Spleen (tissue), 11 donors: ENCODE data around the gene ALOX12B. TPM values are rescaled to one million over a fixed set of nuclear protein-coding genes. Genes with fewer than 3 reads are reported as not detected.

Experiments used
- DNase-seq: peaks from one replicate; pipeline ENCODE4 v3.0.0-alpha.2; 2020
- H3K27ac ChIP-seq, 8 donors: fragments of 200-600 bp; sonication (generic) in 7 of 8; 1 replicate in 4 of 8; 2 replicates in 4 of 8; pipeline versions ENCODE4 v1.5.0 to v1.8.0; 2016 to 2021; ENCODE audit warnings: inconsistent platforms in 4 of 8, mild to moderate bottlenecking in 4 of 8, moderate library complexity in 1 of 8
- H3K27me3 ChIP-seq, 7 donors: fragments of 200-600 bp; sonication (generic) in 6 of 7; replicated peaks in 1 of 7; 1 replicate in 4 of 7; 2 replicates in 3 of 7; pipeline versions ENCODE4 v1.5.0 to v1.8.0; 2016 to 2021; ENCODE audit warnings: inconsistent platforms in 3 of 7, mild to moderate bottlenecking in 1 of 7
- H3K36me3 ChIP-seq, 6 donors: fragments of 200-600 bp; sonication (generic) in 5 of 6; 1 replicate in 4 of 6; 2 replicates in 2 of 6; pipeline versions ENCODE4 v1.5.0 to v1.8.0; 2016 to 2021; ENCODE audit warnings: inconsistent platforms in 2 of 6
- H3K4me1 ChIP-seq, 6 donors: fragments of 200-600 bp; sonication (generic) in 5 of 6; 1 replicate in 3 of 6; 2 replicates in 3 of 6; pipeline versions ENCODE4 v1.5.0 to v1.8.0; 2016 to 2021; ENCODE audit warnings: inconsistent platforms in 3 of 6
- H3K4me3 ChIP-seq, 8 donors: fragments of 200-600 bp; sonication (generic) in 7 of 8; 1 replicate in 4 of 8; 2 replicates in 4 of 8; pipeline versions ENCODE4 v1.5.0 to v1.8.0; 2016 to 2021; ENCODE audit warnings: inconsistent platforms in 4 of 8, mild to moderate bottlenecking in 4 of 8, moderate library complexity in 2 of 8
- H3K9me3 ChIP-seq, 8 donors: fragments of 200-600 bp; sonication (generic) in 7 of 8; 1 replicate in 4 of 8; 2 replicates in 4 of 8; pipeline versions ENCODE4 v1.5.0 to v1.8.0; 2016 to 2021; ENCODE audit warnings: inconsistent platforms in 4 of 8
- CTCF ChIP-seq, 11 experiments: fragments of 200-600 bp in 7 of 11; fragments of 450-650 bp in 4 of 11; sonication (generic) in 4 of 11; IDR thresholded peaks in 8 of 11; conservative IDR thresholded peaks in 3 of 11; 1 replicate in 7 of 11; 2 replicates in 4 of 11; pipeline versions ENCODE4 v1.4.0 to v1.8.0; 2016 to 2021; ENCODE audit warnings: antibody characterized with exemption in 11 of 11, inconsistent platforms in 4 of 11, mild to moderate bottlenecking in 1 of 11
- POLR2A ChIP-seq, 3 donors: fragments of 450-650 bp; IDR thresholded peaks; one replicate each; pipeline ENCODE4 v1.5.1; 2017; ENCODE audit warnings: antibody characterized with exemption in 3 of 3, mild to moderate bottlenecking in 1 of 3
- POLR2AphosphoS5 ChIP-seq, 3 donors: sonication (generic); formaldehyde crosslinking; IDR thresholded peaks; one replicate each; pipeline ENCODE4 v1.5.1; 2017; ENCODE audit warnings: antibody characterized with exemption in 3 of 3
- WGBS, 5 donors: extraction: QIAGEN DNeasy Blood & Tissue Kit in 3 of 5; methylation state at CpG; one replicate each; pipeline versions ENCODE4 v1.1.5 to v1.1.7; 2013 to 2018; 5-methylcytosine and 5-hydroxymethylcytosine counted together
- intact Hi-C: fragments of 100-400 bp; cut with DNase I; formaldehyde crosslinking; loops from one replicate; pipeline ENCODE4 v1.15.0; 2023; ENCODE audit warnings: low total_unique reads
- polyA plus RNA-seq, 3 donors: library from polyadenylated mRNA; stranded (reverse); fragments of 200-250 nt; gene quantifications; one replicate each; pipeline ENCODE4 v1.2.1, GENCODE V29; 2013
- total RNA-seq, 7 donors: library from RNA; depleted of rRNA in 3 of 7; stranded (reverse); fragments of >200 nt in 3 of 7; fragmentation: NEBNext Ultra II Directional in 4 of 7; extraction: Animal tissue kit (Norgen Biotek cat#: 25700) in 4 of 7; gene quantifications; one replicate each; pipeline versions ENCODE4 v1.1.0 to v1.2.1, GENCODE V29; 2016 to 2021
- donor health status: healthy with polysubstance abuse.
- donor health status: DM: no; HTN: no; CAD: no; lungs with moderate emphysema.
- donor health status: DM: no; HTN: no; CAD: no.
- donor health status: Bipolar disorder and iron deficiency.
- donor health status: healthy.
- donor health status: DM: no; HTN: no; CAD: no.
- donor health status: DM: yes; HTN: yes; CAD: no.

Gene ALOX12B
- total and polyA plus RNA-seq, 10 donors: 0.47 to 1.3 (median 0.86) TPM; not detected in 4

DNA sequence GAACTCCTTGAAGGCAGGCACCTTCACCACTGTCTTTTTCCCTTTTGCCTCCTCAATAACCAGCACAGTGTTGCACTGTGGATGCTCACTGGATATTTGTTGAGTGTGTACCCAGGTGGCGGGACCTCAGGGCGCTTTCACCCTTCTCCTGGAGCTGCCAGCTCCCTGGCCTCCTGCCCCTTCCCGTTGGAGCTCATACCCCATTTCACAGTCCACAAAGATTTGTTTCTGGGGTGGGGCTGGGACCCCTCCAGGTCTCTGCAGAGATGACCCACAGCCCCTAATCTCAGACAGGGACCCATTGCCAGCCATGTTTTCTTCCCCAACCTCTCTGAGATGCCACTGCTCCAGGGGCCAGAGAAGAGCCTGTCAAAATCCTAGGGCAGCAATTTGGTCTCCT is 12.4 kb downstream of the ALOX12B start:
- peak; percentile 21 for DNase-seq
- Histone ChIP-seq H3K4me3 (no peak overlapping the region), H3K4me1 (peaks cover 11 to 38% (median 35%) of the 10 kb centered on the region in 6 donors), H3K27me3 (peaks cover 0 to 100% (median 63%) of the 10 kb centered on the region in 7 donors), H3K27ac (no peak overlapping the region), H3K36me3 (no peaks in the 10 kb centered on the region), H3K9me3 (no peaks in the 10 kb centered on the region)
- WGBS, 5 donors: 83 to 91% (median 87%) methylated on average over 3 of the region's 3 CpGs
- TF ChIP-seq POLR2AphosphoS5 (IDR thresholded peaks at IDR 0.05): no peak
- intact Hi-C loops: loop anchor here (10.0 kb wide), 1 partner anchor 230 kb away; no protein-coding TSS in a partner anchor

DNA sequence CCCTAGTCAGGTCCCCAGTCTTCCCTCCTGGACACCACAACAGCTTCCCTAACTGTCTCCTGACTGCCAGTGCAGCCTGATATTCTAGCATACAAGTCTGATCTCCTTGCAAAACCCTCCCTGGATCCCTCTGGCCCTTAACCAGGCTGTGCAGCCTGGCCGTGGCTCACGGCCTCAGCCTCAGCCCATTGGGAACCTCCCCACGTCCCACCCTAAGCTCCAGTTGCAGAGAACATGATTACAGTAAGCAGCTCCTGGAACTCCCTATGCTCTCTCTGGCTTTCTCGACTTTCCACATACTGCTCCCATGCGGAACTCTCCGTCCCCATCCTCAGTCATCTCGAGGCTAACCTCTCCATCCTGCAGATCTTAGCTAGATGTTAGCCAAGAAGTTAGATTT is 13.0 kb downstream of the ALOX12B start:
- intact Hi-C loops: loop anchor here (10.0 kb wide), 1 partner anchor 230 kb away; no protein-coding TSS in a partner anchor
- Histone ChIP-seq H3K9me3 (no peaks in the 10 kb centered on the region), H3K4me3 (no peak overlapping the region), H3K27ac (no peak overlapping the region), H3K4me1 (peaks cover 7 to 36% (median 31%) of the 10 kb centered on the region in 6 donors), H3K27me3 (peaks cover 0 to 98% (median 63%) of the 10 kb centered on the region in 7 donors), H3K36me3 (no peaks in the 10 kb centered on the region)
- peak; percentile 21 for DNase-seq
- 51 to 65% (median 62%) methylated on average over 7 of the region's 7 CpGs for WGBS, 5 donors
- TF ChIP-seq POLR2AphosphoS5 (IDR thresholded peaks at IDR 0.05): no peak
- TF ChIP-seq CTCF (IDR thresholded peaks at IDR 0.05 in 8 of 11, conservative IDR thresholded peaks at IDR 0.05 in 3 of 11): no peak
- no peak for TF ChIP-seq POLR2A (IDR thresholded peaks at IDR 0.05)

DNA sequence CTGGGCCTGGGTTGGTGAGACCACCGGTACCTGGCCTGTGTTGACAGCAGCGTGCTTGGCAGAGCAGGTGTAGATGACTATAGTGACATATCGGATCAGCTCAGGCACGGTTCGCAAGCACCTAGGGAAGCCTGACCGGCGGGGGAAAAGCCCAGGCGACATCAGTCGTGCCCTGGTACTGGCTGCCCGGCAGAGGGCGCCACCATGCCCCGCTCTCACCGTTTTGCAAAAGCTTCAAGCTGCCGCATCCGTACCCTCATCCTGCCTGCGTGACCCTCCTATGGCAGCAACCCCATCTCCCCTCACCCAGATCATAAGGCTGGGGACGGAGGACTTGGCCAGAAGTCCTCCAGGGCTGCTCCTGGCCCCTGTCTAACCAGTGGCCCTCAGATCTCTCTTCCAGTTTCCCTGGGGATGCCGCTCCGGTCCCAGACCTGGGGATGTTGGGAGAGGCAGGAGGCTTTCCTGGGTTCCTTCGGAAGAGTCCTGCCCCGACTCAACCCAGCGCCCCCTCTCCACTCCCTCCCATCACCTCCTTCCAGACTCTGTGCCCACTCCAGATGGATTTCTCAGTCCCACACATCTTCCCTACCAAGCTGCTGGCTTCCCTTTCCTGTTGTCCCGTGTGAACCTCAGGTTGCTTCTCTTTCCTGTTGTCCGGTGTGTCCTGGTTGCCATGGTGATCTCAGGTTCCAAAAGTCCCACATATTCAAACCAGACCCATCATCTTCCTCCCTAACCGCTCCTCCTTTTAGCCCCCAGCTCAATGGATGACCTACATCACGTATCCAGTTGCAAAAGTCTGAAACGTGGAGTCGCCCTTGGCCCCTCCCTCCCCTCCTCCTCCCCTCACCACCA is 13.7 kb downstream of the ALOX12B start:
- Histone ChIP-seq H3K36me3 (no peaks in the 10 kb centered on the region), H3K4me3 (peak overlapping the region in 1 of 8 donors; percentile 59), H3K9me3 (no peaks in the 10 kb centered on the region), H3K4me1 (peaks cover 7 to 36% (median 26%) of the 10 kb centered on the region in 6 donors), H3K27me3 (peaks cover 0 to 91% (median 63%) of the 10 kb centered on the region in 7 donors), H3K27ac (no peak overlapping the region)
- intact Hi-C loops: loop anchor here (10.0 kb wide), 1 partner anchor 231 kb away; no protein-coding TSS in a partner anchor
- 4 to 9% (median 6%) methylated on average over 24 to 28 of the region's 28 CpGs for WGBS, 5 donors
- DNase-seq: peak; percentile 95
- TF ChIP-seq CTCF (IDR thresholded peaks at IDR 0.05 in 8 of 11, conservative IDR thresholded peaks at IDR 0.05 in 3 of 11) (peak; percentile 66 to 96 (median 94)), POLR2AphosphoS5 (IDR thresholded peaks at IDR 0.05) (peak in 2 of 3 donors; percentile 26 to 34), POLR2A (IDR thresholded peaks at IDR 0.05) (no peak)

DNA sequence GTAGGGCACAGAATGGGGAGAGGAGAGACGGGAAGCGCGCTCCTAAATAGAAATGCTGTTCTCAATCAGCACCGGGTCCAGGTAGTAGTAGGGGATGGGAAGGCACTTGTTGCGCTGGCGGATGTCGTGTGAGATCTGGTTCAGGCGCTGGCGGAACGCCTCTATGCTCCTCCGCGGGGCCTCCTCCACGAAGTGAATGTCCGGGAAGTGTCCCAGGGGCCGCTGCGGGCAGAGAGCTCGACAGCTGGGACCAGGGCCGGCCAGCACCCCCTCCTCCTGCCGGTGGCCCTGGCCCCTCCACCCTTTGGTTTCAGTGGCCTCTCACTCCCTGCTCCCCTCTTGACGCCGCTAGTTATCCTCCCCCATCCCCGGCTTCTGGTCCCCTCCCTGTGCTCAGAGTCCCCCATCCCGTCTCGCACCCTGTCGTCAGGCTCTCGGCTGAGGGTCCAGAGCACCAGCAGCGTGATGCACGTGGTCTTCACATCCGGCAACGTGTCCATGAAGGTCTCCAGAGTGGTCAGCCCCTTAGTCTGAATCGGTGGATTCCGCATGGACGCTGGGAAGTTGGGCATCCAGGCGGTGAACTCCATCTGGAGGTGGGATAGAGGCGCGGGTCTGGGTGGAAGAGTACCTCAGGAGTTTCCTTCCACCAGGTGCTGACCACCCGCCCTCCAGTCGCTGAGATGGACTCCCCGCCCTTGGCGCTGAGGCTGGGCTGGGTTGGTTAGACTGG is 14.6 kb downstream of the ALOX12B start:
- H3K4me3 ChIP-seq: peak overlapping the region in 4 of 8 donors; percentile 4 to 59 (median 10)
- peaks cover 7 to 41% (median 25%) of the 10 kb centered on the region in 6 donors for H3K4me1 ChIP-seq

More for the DNA sequence above, 14.6 kb downstream of the ALOX12B start:
- 2 to 7% (median 5%) methylated on average over 34 to 40 of the region's 40 CpGs for WGBS, 5 donors
- H3K9me3 ChIP-seq: no peaks in the 10 kb centered on the region
- no peak overlapping the region for H3K27ac ChIP-seq
- H3K27me3 ChIP-seq: peaks cover 0 to 82% (median 62%) of the 10 kb centered on the region in 7 donors
- intact Hi-C loops: loop anchor here (10.0 kb wide), 1 partner anchor 232 kb away; no protein-coding TSS in a partner anchor
- no peaks in the 10 kb centered on the region for H3K36me3 ChIP-seq
- DNase-seq: peak; percentile 82
- TF ChIP-seq CTCF (IDR thresholded peaks at IDR 0.05 in 8 of 11, conservative IDR thresholded peaks at IDR 0.05 in 3 of 11) (no peak), POLR2A (IDR thresholded peaks at IDR 0.05) (no peak), POLR2AphosphoS5 (IDR thresholded peaks at IDR 0.05) (no peak)
